A549 (cell line): ENCODE measurements around the gene ATAD5. TPM values are rescaled to one million over a fixed set of nuclear protein-coding genes. Genes with fewer than 3 reads are reported as not detected.

Experiments used
- ATAC-seq, 2 experiments: fragments of 200-7000 bp in 1 of 2; fragments of >200 bp in 1 of 2; cut with Nextera tagmentation in 1 of 2; cut with Tn5 transposase in 1 of 2; 3 replicates each; pipeline versions ENCODE4 v1.8.0 to v1.9.1; 2018 to 2020; ENCODE audit warnings: mild to moderate bottlenecking in 1 of 2, moderate library complexity in 1 of 2
- CTCF ChIA-PET: fragments of 300-600 bp; sonication (Branson Sonifier 250); formaldehyde crosslinking; extraction: SDS; loops from one replicate; lab custom pipeline; 2021; ENCODE audit warnings: antibody characterized with exemption, inconsistent platforms; lab: Yijun Ruan, JAX
- POLR2A ChIA-PET: fragments of 350-600 bp; formaldehyde crosslinking; extraction: SDS; loops from one replicate; lab custom pipeline; 2021; ENCODE audit warnings: antibody characterized with exemption, inconsistent platforms; lab: Yijun Ruan, JAX
- DNase-seq, 2 experiments: peaks; one replicate each; pipeline versions ENCODE4 v3.0.0 to v3.0.0-alpha.2; 2011 to 2016; ENCODE audit warnings: low read depth in 1 of 2, low spot score in 1 of 2
- FAIRE-seq: peaks from 2 replicates; lab custom pipeline; 2011; peaks lifted over from hg19 to GRCh38; lab: Jason Lieb, UNC
- H3K27ac ChIP-seq, 2 experiments: fragments of >200 bp; sonication (Bioruptor Twin); formaldehyde crosslinking; 3 replicates each; pipeline ENCODE4 v1.5.1; 2016 to 2017
- H3K4me1 ChIP-seq: fragments of >200 bp; sonication (Bioruptor Twin); formaldehyde crosslinking; 3 replicates; pipeline ENCODE4 v1.6.1; 2016
- H3K4me2 ChIP-seq: fragments of >200 bp; sonication (Bioruptor Twin); formaldehyde crosslinking; 3 replicates; pipeline ENCODE4 v1.6.1; 2016
- H3K4me3 ChIP-seq: fragments of >200 bp; sonication (Bioruptor Twin); formaldehyde crosslinking; 3 replicates; pipeline ENCODE4 v1.5.1; 2016
- H3K9me3 ChIP-seq: fragments of >200 bp; sonication (Bioruptor Twin); formaldehyde crosslinking; 3 replicates; pipeline ENCODE4 v1.6.1; 2016
- CBX2 ChIP-seq: fragments of 200-600 bp; sonication (generic); IDR thresholded peaks from 2 replicates; pipeline ENCODE4 v1.6.1; 2016; ENCODE audit warnings: low read depth, mild to moderate bottlenecking, borderline replicate concordance
- CBX8 ChIP-seq: fragments of 200-600 bp; sonication (generic); IDR thresholded peaks from 2 replicates; pipeline ENCODE4 v1.6.1; 2016
- CHD4 ChIP-seq: fragments of 200-600 bp; sonication (generic); IDR thresholded peaks from 2 replicates; pipeline ENCODE4 v1.6.1; 2016; ENCODE audit warnings: antibody characterized with exemption, mild to moderate bottlenecking, borderline replicate concordance
- EHF ChIP-seq: fragments of 250-450 bp; sonication (Bioruptor Pico); IDR thresholded peaks from 2 replicates; pipeline ENCODE4 v1.5.0; 2020; ENCODE audit warnings: mild to moderate bottlenecking
- FOSB ChIP-seq: fragments of 250-450 bp; sonication (Bioruptor Pico); IDR thresholded peaks from 2 replicates; pipeline ENCODE4 v1.5.0; 2020; ENCODE audit warnings: mild to moderate bottlenecking, moderate library complexity
- FOSL2 ChIP-seq, 2 experiments: fragments of 450-650 bp in 1 of 2; fragments of >200 bp in 1 of 2; sonication (Bioruptor Twin) in 1 of 2; formaldehyde crosslinking; IDR thresholded peaks; 2 replicates each; pipeline versions ENCODE4 v1.5.0 to v1.6.1; 2016 to 2020; ENCODE audit warnings: mild to moderate bottlenecking in 1 of 2, moderate library complexity in 1 of 2
- FOXS1 ChIP-seq: fragments of 250-450 bp; sonication (Bioruptor Pico); IDR thresholded peaks from 2 replicates; pipeline ENCODE4 v1.5.0; 2020; ENCODE audit warnings: mild to moderate bottlenecking, moderate library complexity
- GATA3 ChIP-seq: IDR thresholded peaks from 2 replicates; pipeline ENCODE4 v1.6.1; 2012; ENCODE audit warnings: borderline replicate concordance
- JUN ChIP-seq, 2 experiments: fragments of >200 bp; sonication (Bioruptor Twin); formaldehyde crosslinking; IDR thresholded peaks; 2 replicates in 1 of 2; 3 replicates in 1 of 2; pipeline ENCODE4 v1.6.1; 2016 to 2017
- JUNB ChIP-seq: fragments of >200 bp; sonication (Bioruptor Twin); formaldehyde crosslinking; IDR thresholded peaks from 2 replicates; pipeline ENCODE4 v1.6.1; 2016
- KDM1A ChIP-seq: fragments of 200-600 bp; sonication (generic); IDR thresholded peaks from 2 replicates; pipeline ENCODE4 v1.6.1; 2016; ENCODE audit warnings: low read depth, mild to moderate bottlenecking
- KDM5A ChIP-seq: fragments of 200-600 bp; sonication (generic); IDR thresholded peaks from 2 replicates; pipeline ENCODE4 v1.6.1; 2016; ENCODE audit warnings: antibody characterized with exemption, mild to moderate bottlenecking
- NR3C1 ChIP-seq: fragments of >200 bp; sonication (Bioruptor Twin); formaldehyde crosslinking; IDR thresholded peaks from 3 replicates; pipeline ENCODE4 v1.6.1; 2017
- POLR2AphosphoS2 ChIP-seq: conservative IDR thresholded peaks from 2 replicates; pipeline ENCODE4 v1.6.1; 2012; ENCODE audit warnings: low read length, improper control_type of control experiment, inconsistent platforms
- RNF2 ChIP-seq: fragments of 200-600 bp; sonication (generic); IDR thresholded peaks from 2 replicates; pipeline ENCODE4 v1.6.1; 2016; ENCODE audit warnings: low read depth, mild to moderate bottlenecking, antibody characterized with exemption, moderate library complexity, borderline replicate concordance
- SREBF2 ChIP-seq: fragments of 450-650 bp; IDR thresholded peaks from 2 replicates; pipeline ENCODE4 v1.6.1; 2014; ENCODE audit warnings: mild to moderate bottlenecking, moderate library complexity
- TFCP2L1 ChIP-seq: fragments of 250-450 bp; sonication (Bioruptor Pico); IDR thresholded peaks from 2 replicates; pipeline ENCODE4 v1.5.0; 2021; ENCODE audit warnings: mild to moderate bottlenecking
- ZC3H11A ChIP-seq: fragments of 450-650 bp; IDR thresholded peaks from 2 replicates; pipeline ENCODE4 v1.6.1; 2014; ENCODE audit warnings: antibody characterized with exemption, mild to moderate bottlenecking
- ZNF302 ChIP-seq: fragments of 250-450 bp; sonication (Bioruptor Pico); IDR thresholded peaks from 2 replicates; pipeline ENCODE4 v1.9.0; 2021; ENCODE audit warnings: inconsistent platforms, mild to moderate bottlenecking, moderate library complexity
- ZSCAN20 ChIP-seq: fragments of 250-450 bp; sonication (Bioruptor Pico); IDR thresholded peaks from 2 replicates; pipeline ENCODE4 v1.8.0; 2022; ENCODE audit warnings: mild to moderate bottlenecking, moderate library complexity
- WGBS: methylation state at CpG from one replicate; pipeline ENCODE4 v1.1.6; 2017; ENCODE audit errors: missing lambda C conversion rate; 5-methylcytosine and 5-hydroxymethylcytosine counted together
- polyA plus RNA-seq, 4 experiments: library from polyadenylated mRNA; depleted of rRNA in 3 of 4; stranded (reverse); fragments of >200 nt; fragmentation: RNase III in 1 of 4; extraction: RNeasy Plus Mini Kit Qiagen cat#74134 plus additional on column Dnase treatment in 1 of 4; gene quantifications; 2 replicates in 3 of 4; 3 replicates in 1 of 4; pipeline ENCODE4 v1.2.3, GENCODE V29; 2011 to 2017
- TF ChIP-seq, protein P1 (sequence below): fragments of 450-650 bp; IDR thresholded peaks from 2 replicates; pipeline ENCODE4 v1.6.1; 2014; ENCODE audit warnings: antibody characterized with exemption
- TF ChIP-seq, protein P2 (sequence below): IDR thresholded peaks from 2 replicates; pipeline ENCODE4 v1.6.1; 2012
- TF ChIP-seq, protein P3 (sequence below): fragments of >200 bp; sonication (Bioruptor Twin); formaldehyde crosslinking; IDR thresholded peaks from 3 replicates; pipeline ENCODE4 v1.6.1; 2016
- TF ChIP-seq, protein P4 (sequence below): fragments of 150-350 bp; IDR thresholded peaks from 2 replicates; pipeline ENCODE4 v1.6.1; 2014; ENCODE audit warnings: low read depth, mild to moderate bottlenecking, low read length
- TF ChIP-seq, protein P5 (sequence below): fragments of 200-600 bp; sonication (generic); IDR thresholded peaks from 2 replicates; pipeline ENCODE4 v1.6.1; 2016; ENCODE audit warnings: antibody characterized with exemption, mild to moderate bottlenecking, moderate library complexity
- TF ChIP-seq, protein P6 (sequence below): fragments of 250-450 bp; sonication (Bioruptor Pico); IDR thresholded peaks from 2 replicates; pipeline ENCODE4 v1.5.0; 2020; ENCODE audit warnings: low read depth, mild to moderate bottlenecking, moderate library complexity

Gene ATAD5
- polyA plus RNA-seq, 2 of the 4 experiments (the other 2 are of a cell fraction) = 4.5 to 9.5 TPM

DNA sequence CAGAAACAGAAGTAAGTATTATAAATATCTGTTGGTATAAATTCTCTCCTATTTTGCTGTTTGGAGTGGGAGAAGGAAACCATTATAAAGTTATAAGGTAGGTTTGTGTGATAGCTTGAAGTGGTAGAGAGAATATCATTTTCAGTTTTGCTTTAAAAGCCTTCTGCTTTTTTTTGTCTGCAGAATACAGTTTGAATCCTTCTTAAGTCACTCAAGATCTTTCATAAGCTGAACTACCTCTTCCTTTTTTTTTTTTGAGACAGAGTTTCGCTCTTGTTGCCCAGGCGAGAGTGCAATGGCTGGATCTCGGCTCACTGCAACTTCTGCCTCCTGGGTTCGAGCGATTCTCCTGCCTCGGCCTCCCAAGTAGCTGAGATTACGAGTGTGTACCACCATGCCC lies 9.0 kb downstream of the ATAD5 start:
- TF ChIP-seq, protein P1, sequence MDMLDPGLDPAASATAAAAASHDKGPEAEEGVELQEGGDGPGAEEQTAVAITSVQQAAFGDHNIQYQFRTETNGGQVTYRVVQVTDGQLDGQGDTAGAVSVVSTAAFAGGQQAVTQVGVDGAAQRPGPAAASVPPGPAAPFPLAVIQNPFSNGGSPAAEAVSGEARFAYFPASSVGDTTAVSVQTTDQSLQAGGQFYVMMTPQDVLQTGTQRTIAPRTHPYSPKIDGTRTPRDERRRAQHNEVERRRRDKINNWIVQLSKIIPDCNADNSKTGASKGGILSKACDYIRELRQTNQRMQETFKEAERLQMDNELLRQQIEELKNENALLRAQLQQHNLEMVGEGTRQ = no peak
- TF ChIP-seq, protein P2, sequence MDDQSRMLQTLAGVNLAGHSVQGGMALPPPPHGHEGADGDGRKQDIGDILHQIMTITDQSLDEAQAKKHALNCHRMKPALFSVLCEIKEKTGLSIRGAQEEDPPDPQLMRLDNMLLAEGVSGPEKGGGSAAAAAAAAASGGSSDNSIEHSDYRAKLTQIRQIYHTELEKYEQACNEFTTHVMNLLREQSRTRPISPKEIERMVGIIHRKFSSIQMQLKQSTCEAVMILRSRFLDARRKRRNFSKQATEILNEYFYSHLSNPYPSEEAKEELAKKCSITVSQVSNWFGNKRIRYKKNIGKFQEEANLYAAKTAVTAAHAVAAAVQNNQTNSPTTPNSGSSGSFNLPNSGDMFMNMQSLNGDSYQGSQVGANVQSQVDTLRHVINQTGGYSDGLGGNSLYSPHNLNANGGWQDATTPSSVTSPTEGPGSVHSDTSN = no peak
- TF ChIP-seq, protein P3, sequence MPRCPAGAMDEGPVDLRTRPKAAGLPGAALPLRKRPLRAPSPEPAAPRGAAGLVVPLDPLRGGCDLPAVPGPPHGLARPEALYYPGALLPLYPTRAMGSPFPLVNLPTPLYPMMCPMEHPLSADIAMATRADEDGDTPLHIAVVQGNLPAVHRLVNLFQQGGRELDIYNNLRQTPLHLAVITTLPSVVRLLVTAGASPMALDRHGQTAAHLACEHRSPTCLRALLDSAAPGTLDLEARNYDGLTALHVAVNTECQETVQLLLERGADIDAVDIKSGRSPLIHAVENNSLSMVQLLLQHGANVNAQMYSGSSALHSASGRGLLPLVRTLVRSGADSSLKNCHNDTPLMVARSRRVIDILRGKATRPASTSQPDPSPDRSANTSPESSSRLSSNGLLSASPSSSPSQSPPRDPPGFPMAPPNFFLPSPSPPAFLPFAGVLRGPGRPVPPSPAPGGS = no peak
- TF ChIP-seq RNF2 (no peak), FOXS1 (CRISPR knock-in tag) (no peak), KDM1A (no peak), FOSL2 (IDR thresholded peaks at IDR 0.05) (no peak), FOSL2 (CRISPR knock-in tag; IDR thresholded peaks at IDR 0.05) (no peak), POLR2AphosphoS2 (no peak), GATA3 (no peak), FOSB (CRISPR knock-in tag) (no peak), CBX2 (no peak)
- TF ChIP-seq, protein P4, sequence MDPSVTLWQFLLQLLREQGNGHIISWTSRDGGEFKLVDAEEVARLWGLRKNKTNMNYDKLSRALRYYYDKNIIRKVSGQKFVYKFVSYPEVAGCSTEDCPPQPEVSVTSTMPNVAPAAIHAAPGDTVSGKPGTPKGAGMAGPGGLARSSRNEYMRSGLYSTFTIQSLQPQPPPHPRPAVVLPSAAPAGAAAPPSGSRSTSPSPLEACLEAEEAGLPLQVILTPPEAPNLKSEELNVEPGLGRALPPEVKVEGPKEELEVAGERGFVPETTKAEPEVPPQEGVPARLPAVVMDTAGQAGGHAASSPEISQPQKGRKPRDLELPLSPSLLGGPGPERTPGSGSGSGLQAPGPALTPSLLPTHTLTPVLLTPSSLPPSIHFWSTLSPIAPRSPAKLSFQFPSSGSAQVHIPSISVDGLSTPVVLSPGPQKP = no peak
- ChIA-PET CTCF (no interaction called here), POLR2A (no interaction called here)
- DNase-seq (no peak), ATAC-seq (no peak), FAIRE-seq (no peak)
- Histone ChIP-seq H3K4me3 (no peak overlapping the region), H3K4me2 (no peak overlapping the region), H3K9me3 (no peaks in the 10 kb centered on the region), H3K4me1 (no peaks in the 10 kb centered on the region), H3K27ac (no peak overlapping the region)
- 90% methylated on average over 7 of the region's 7 CpGs for WGBS

DNA sequence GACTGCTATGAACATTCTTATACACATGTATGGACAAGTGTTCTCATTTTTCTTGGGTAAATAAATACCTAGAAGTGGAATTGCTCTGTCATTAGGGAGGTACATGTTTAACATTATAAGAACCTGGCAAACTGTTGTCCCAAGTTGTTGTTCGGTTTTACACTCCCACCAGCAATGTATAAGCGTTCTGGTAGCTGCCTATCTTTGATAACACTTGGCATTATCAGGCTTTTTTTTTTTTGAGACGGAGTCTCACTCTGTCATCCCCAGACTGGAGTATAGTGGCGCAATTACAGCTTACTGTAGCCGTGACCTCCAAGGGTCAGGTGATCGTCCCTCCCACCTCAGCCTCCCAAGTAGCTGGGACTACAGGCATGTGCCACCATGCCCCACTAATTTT lies 16.3 kb downstream of the ATAD5 start:
- 90% methylated on average over 6 of the region's 6 CpGs for WGBS
- H3K4me1 ChIP-seq = no peaks in the 10 kb centered on the region
- no peak for DNase-seq
- TF ChIP-seq, protein P1 = no peak
- TF ChIP-seq KDM5A (no peak), ZC3H11A (no peak), ZNF302 (CRISPR knock-in tag) (no peak), RNF2 (no peak), TFCP2L1 (CRISPR knock-in tag) (no peak), JUN (IDR thresholded peaks at IDR 0.05) (no peak), JUNB (no peak), NR3C1 (no peak), SREBF2 (no peak), CBX8 (no peak), CHD4 (no peak), POLR2AphosphoS2 (no peak), ZSCAN20 (CRISPR knock-in tag) (no peak), EHF (CRISPR knock-in tag) (no peak), FOSB (CRISPR knock-in tag) (no peak)
- TF ChIP-seq, protein P5, sequence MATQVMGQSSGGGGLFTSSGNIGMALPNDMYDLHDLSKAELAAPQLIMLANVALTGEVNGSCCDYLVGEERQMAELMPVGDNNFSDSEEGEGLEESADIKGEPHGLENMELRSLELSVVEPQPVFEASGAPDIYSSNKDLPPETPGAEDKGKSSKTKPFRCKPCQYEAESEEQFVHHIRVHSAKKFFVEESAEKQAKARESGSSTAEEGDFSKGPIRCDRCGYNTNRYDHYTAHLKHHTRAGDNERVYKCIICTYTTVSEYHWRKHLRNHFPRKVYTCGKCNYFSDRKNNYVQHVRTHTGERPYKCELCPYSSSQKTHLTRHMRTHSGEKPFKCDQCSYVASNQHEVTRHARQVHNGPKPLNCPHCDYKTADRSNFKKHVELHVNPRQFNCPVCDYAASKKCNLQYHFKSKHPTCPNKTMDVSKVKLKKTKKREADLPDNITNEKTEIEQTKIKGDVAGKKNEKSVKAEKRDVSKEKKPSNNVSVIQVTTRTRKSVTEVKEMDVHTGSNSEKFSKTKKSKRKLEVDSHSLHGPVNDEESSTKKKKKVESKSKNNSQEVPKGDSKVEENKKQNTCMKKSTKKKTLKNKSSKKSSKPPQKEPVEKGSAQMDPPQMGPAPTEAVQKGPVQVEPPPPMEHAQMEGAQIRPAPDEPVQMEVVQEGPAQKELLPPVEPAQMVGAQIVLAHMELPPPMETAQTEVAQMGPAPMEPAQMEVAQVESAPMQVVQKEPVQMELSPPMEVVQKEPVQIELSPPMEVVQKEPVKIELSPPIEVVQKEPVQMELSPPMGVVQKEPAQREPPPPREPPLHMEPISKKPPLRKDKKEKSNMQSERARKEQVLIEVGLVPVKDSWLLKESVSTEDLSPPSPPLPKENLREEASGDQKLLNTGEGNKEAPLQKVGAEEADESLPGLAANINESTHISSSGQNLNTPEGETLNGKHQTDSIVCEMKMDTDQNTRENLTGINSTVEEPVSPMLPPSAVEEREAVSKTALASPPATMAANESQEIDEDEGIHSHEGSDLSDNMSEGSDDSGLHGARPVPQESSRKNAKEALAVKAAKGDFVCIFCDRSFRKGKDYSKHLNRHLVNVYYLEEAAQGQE = no peak
- TF ChIP-seq, protein P6, sequence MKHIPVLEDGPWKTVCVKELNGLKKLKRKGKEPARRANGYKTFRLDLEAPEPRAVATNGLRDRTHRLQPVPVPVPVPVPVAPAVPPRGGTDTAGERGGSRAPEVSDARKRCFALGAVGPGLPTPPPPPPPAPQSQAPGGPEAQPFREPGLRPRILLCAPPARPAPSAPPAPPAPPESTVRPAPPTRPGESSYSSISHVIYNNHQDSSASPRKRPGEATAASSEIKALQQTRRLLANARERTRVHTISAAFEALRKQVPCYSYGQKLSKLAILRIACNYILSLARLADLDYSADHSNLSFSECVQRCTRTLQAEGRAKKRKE (CRISPR knock-in tag) = no peak
- H3K9me3 ChIP-seq = no peaks in the 10 kb centered on the region
- no peak overlapping the region for H3K27ac ChIP-seq
- no peak overlapping the region for H3K4me3 ChIP-seq
- H3K4me2 ChIP-seq = no peak overlapping the region
- ChIA-PET POLR2A (no interaction called here), CTCF (no interaction called here)
- no peak for FAIRE-seq
- ATAC-seq = no peak
